MM.1S (cell line): ENCODE measurements around the gene CHAF1B.

Experiments
- CTCF ChIP-seq: fragments of 300-600 bp; sonication (generic); IDR thresholded peaks from 2 replicates; pipeline ENCODE4 v1.5.1; 2016; ENCODE audit warnings: antibody characterized with exemption, low read length, mixed read lengths
- EZH2phosphoT487 ChIP-seq: fragments of 300-600 bp; sonication (generic); IDR thresholded peaks from 2 replicates; pipeline ENCODE4 v1.6.1; 2018; ENCODE audit warnings: antibody characterized with exemption, low read length

GRCh38 chr21:36436829-36437744 is 51.9 kb downstream of the CHAF1B start:
- no peak for TF ChIP-seq CTCF
- TF ChIP-seq EZH2phosphoT487: no peak
